ENCODE data around the gene GUCD1. TPM values are rescaled to one million over a fixed set of nuclear protein-coding genes. Genes with fewer than 3 reads are reported as not detected.

GUCD1 gene
- total RNA-seq, 1 experiment from 2014 or later = 144 TPM

DNA sequence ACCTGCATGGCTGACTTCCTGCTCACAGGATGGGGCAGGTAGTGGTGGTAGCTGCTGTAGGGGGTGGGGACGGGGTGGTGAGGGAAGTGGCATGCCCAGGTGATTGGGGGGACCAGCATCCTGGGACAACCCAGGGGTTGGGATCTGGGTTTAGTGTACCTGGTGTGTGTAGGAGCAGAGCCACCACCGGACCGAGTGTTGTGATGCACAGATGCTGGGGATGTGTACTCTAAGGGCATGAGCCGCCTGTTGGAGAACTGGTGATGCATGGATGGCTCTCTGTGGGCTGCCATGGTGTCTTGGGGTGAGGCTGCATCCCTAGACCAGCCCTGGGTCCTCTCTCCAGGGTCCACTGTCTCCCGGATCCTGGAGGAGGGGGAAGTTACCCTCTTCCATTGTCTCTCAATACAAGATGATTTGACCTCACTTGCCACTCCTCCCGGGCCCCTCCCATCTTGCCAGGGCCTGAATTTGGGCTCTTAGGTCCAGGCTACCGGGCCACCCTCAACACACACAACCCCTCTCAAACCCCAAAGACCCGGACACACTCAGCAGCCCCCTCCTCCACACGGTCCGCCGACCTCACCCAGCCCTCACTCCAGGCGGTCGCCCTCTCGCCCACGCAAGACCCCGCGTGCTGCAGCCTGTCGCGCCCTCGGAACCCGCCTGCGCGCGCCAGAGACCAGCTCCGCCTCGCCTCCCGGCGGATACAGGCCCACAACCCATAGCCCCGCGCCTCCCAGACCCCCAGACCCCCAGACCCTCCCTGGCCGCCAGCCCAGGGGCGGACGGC lies 37.3 kb upstream of the GUCD1 start:
- peak overlapping the region; percentile 73 for H3K4me3 ChIP-seq (ENCODE audit: low read length)
- H2AFZ ChIP-seq (ENCODE audit: low read length) = peak overlapping the region; percentile 56; the same call in 1 of the 2 replicates

DNA sequence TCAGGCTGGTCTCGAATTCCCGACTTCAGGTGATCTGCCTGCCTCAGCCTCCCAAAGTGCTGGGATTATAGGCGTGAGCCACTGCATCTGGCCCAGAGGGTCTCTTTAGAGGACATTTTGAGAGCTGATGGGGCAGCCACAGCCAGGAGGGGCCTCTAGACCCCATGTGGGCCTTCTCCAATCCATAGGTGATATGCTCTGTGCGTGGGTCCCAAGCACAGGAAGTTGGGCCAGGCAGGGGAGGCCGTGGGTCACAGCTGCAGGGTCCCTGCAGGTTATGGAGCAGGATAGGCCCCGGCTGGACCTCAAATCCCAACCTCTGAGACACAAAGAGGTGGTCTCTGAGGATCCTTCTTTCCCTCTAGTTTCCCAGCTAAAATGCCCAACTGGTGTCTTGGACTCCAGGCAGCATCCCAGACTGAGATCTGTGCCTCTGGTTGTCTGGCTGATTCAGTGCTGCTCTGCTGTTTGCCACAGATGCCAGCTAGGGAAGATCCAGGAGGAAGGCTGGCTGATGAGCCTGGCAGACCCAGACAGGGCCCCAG lies 36.4 kb upstream of the GUCD1 start:
- Histone ChIP-seq H3K4me2 (ENCODE audit: low read depth, low read length, poor library complexity, severe bottlenecking) (no peak overlapping the region), H3K9ac (ENCODE audit: low read length) (no peak overlapping the region), H3K79me2 (ENCODE audit: low read length) (no peaks in the 10 kb centered on the region), H2AFZ (ENCODE audit: low read length) (no peak overlapping the region), H3K9me2 (replicated peaks; ENCODE audit: insufficient read depth, low read length) (no peaks in the 10 kb centered on the region), H3K36me3 (ENCODE audit: insufficient read depth, low read length) (no peaks in the 10 kb centered on the region), H4K20me1 (ENCODE audit: insufficient read depth, low read depth, low read length) (no peaks in the 10 kb centered on the region; the same call in 1 of the 2 replicates), H3K27ac (ENCODE audit: low read length) (no peak overlapping the region), H3K27me3 (ENCODE audit: low read length) (no peaks in the 10 kb centered on the region), H3K4me3 (ENCODE audit: low read length) (no peak overlapping the region), H3K4me1 (ENCODE audit: low read length) (peaks cover 13% of the 10 kb centered on the region), H3K9me3 (ENCODE audit: low read length) (no peaks in the 10 kb centered on the region)
- DNase-seq = peak; percentile 41

More for the DNA sequence above, 37.3 kb upstream of the GUCD1 start:
- H4K20me1 ChIP-seq (ENCODE audit: insufficient read depth, low read depth, low read length) = no peaks in the 10 kb centered on the region; the same call in 1 of the 2 replicates
- no peak overlapping the region for H3K27ac ChIP-seq (ENCODE audit: low read length)
- H3K79me2 ChIP-seq (ENCODE audit: low read length) = no peaks in the 10 kb centered on the region
- H3K9ac ChIP-seq (ENCODE audit: low read length) = peak overlapping the region; percentile 74
- H3K4me2 ChIP-seq (ENCODE audit: low read depth, low read length, poor library complexity, severe bottlenecking) = peak overlapping the region; percentile 91
- peak; percentile 44 for DNase-seq
- H3K27me3 ChIP-seq (ENCODE audit: low read length) = no peaks in the 10 kb centered on the region
- no peaks in the 10 kb centered on the region for H3K9me2 ChIP-seq (replicated peaks; ENCODE audit: insufficient read depth, low read length)
- no peaks in the 10 kb centered on the region for H3K9me3 ChIP-seq (ENCODE audit: low read length)
- peaks cover 13% of the 10 kb centered on the region for H3K4me1 ChIP-seq (ENCODE audit: low read length)
- no peaks in the 10 kb centered on the region for H3K36me3 ChIP-seq (ENCODE audit: insufficient read depth, low read length)

DNA sequence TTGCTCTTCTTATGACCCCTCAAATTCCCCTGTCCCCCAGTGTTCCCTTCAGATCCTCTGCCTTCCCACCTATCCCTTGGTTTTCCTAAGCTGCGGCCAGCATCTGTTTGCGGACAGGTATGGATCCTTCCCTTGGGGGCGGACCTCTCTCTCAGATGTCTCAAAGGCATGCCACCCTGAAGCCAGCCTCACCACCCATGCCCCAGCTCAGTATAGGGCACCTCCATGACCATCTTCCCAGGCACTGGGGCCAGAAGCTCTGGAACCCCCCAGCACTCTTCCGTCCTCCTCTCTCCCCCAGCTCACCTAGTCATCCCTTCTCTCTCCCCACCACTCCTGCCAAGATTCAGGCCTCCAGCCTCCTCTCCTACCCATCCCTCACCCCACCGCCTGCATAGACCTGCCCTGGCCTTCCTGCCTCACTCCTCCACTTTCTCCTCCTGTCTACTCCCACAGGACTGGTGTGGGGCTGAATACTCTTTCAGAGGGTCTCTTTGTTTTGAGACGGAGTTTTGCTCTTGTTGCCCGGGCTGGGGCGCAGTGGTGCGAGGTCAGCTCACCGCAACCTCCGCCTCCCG lies 35.7 kb upstream of the GUCD1 start:
- Histone ChIP-seq H3K9ac (ENCODE audit: low read length) (no peak overlapping the region), H3K79me2 (ENCODE audit: low read length) (no peaks in the 10 kb centered on the region), H3K36me3 (ENCODE audit: insufficient read depth, low read length) (no peaks in the 10 kb centered on the region), H2AFZ (ENCODE audit: low read length) (no peak overlapping the region), H4K20me1 (ENCODE audit: insufficient read depth, low read depth, low read length) (no peaks in the 10 kb centered on the region; the same call in 1 of the 2 replicates), H3K9me2 (replicated peaks; ENCODE audit: insufficient read depth, low read length) (no peaks in the 10 kb centered on the region), H3K27ac (ENCODE audit: low read length) (no peak overlapping the region), H3K27me3 (ENCODE audit: low read length) (no peaks in the 10 kb centered on the region), H3K4me1 (ENCODE audit: low read length) (peaks cover 13% of the 10 kb centered on the region), H3K4me3 (ENCODE audit: low read length) (no peak overlapping the region), H3K9me3 (ENCODE audit: low read length) (no peaks in the 10 kb centered on the region), H3K4me2 (ENCODE audit: low read depth, low read length, poor library complexity, severe bottlenecking) (no peak overlapping the region)
- DNase-seq = no peak

DNA sequence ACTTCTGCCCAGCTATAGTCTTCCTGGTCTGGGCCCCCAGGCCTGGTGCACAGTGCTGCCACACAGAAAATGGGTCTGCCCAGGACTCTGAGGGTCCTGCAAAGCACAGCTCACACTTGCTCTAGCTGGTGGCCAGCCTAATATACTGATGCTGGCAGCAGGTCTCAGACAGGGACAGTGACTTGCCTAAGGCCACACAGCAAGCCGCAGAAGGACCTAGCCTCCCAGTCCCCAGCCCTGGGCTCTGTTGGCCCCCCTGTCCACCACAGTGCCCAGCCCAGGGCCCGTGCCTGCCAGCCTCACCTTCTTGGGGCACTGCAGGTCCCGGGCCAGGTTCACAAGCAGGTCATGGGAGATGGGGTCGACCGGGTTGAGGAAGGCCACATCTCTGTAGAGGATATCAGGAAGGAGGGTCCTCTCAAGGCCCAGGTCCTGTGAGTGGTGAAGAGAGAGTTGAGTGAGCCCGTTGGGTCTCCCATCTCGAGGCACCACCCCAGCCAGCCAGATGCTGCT lies 34.6 kb upstream of the GUCD1 start:
- no peak for DNase-seq
- Histone ChIP-seq H3K79me2 (ENCODE audit: low read length) (no peaks in the 10 kb centered on the region), H3K9me2 (replicated peaks; ENCODE audit: insufficient read depth, low read length) (no peaks in the 10 kb centered on the region), H3K9ac (ENCODE audit: low read length) (no peak overlapping the region), H3K27me3 (ENCODE audit: low read length) (no peaks in the 10 kb centered on the region), H3K4me1 (ENCODE audit: low read length) (peaks cover 13% of the 10 kb centered on the region), H3K4me3 (ENCODE audit: low read length) (no peak overlapping the region), H4K20me1 (ENCODE audit: insufficient read depth, low read depth, low read length) (no peaks in the 10 kb centered on the region; the same call in 1 of the 2 replicates), H3K9me3 (ENCODE audit: low read length) (no peaks in the 10 kb centered on the region), H2AFZ (ENCODE audit: low read length) (no peak overlapping the region), H3K36me3 (ENCODE audit: insufficient read depth, low read length) (no peaks in the 10 kb centered on the region), H3K4me2 (ENCODE audit: low read depth, low read length, poor library complexity, severe bottlenecking) (no peak overlapping the region), H3K27ac (ENCODE audit: low read length) (no peak overlapping the region)

DNA sequence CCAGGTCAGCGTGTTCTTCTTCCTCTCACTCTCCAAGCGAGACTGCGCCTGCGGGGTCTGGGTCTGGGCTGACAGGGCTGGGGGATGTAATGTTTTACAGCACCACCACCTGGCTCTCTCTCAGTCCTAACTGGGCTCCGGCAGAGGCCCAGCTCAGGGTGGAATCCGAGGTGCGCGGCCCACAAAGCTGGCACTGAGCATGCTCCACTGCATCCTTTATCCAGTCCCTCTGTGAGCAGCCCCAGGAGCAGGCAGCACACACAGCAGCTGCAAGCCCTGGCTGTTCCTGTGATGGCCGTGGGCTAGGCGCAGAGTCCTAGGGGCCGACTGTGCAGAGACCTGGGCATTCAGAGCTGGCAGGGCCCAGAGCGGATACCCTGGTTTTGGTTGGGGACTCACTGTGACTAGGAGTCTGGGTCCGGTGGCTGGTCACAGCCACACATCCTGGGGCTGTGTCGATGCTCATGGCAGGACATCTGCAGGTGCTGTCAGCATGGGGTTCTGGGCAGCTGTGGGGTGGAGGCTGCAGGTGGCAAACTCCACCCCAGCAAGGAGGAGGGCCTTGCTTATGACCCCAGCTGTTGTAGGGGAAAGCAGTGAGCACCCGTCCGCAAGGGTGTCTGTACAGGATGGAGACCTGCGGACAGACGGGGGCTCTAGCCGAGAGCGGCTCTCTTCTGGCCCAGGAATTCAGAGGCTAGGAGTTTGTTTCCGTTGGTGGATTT lies 34.0 kb upstream of the GUCD1 start:
- Histone ChIP-seq H3K4me1 (ENCODE audit: low read length) (peaks cover 13% of the 10 kb centered on the region), H3K27me3 (ENCODE audit: low read length) (no peaks in the 10 kb centered on the region), H3K79me2 (ENCODE audit: low read length) (no peaks in the 10 kb centered on the region), H3K36me3 (ENCODE audit: insufficient read depth, low read length) (no peaks in the 10 kb centered on the region), H3K27ac (ENCODE audit: low read length) (no peak overlapping the region), H3K9me3 (ENCODE audit: low read length) (no peaks in the 10 kb centered on the region), H4K20me1 (ENCODE audit: insufficient read depth, low read depth, low read length) (no peaks in the 10 kb centered on the region; the same call in 1 of the 2 replicates), H3K9me2 (replicated peaks; ENCODE audit: insufficient read depth, low read length) (no peaks in the 10 kb centered on the region), H3K9ac (ENCODE audit: low read length) (no peak overlapping the region), H3K4me3 (ENCODE audit: low read length) (no peak overlapping the region), H3K4me2 (ENCODE audit: low read depth, low read length, poor library complexity, severe bottlenecking) (no peak overlapping the region), H2AFZ (ENCODE audit: low read length) (no peak overlapping the region)
- no peak for DNase-seq

DNA sequence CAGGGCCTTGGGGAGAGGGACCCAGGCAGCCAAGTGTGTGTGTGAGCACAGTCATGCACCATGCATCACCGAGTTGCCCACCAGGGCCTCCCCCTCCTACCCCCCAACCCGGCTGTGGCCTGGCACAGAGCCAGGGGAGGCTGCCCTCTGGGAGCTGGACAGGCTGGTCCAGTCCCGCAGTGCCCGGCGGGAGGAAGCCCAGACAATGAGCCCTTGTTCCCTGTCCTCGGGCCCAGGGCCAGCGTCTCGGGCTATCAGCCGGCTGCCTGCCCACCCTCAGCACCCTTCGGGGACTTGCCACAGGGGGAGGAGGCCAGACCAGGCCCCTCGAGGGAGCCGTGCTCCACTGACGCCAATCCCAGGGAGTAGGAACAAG lies 33.4 kb upstream of the GUCD1 start:
- Histone ChIP-seq H3K4me1 (ENCODE audit: low read length) (peaks cover 13% of the 10 kb centered on the region), H3K4me2 (ENCODE audit: low read depth, low read length, poor library complexity, severe bottlenecking) (no peak overlapping the region), H3K9ac (ENCODE audit: low read length) (no peak overlapping the region)

DNA sequence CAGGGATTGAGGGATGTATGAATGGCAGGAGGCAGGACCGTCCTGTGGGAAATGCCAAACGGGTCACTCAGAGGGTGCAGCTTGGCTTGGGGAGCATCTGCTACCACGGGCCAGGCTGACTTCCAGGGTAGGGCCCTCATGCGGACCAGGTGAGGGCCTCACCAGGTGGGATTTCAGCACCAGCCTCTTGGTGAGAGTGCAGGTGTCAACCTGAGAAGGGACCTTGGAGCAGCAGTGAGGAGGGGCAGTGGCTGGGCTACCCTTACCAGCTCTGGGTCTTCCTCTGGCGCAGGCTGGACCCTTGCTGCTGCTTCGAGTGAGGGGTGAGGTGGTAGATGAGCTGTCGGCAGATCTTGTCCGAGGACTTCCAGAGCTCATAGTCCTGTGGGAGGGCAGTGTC lies 33.0 kb upstream of the GUCD1 start:
- DNase-seq = no peak
- H3K27ac ChIP-seq (ENCODE audit: low read length) = no peak overlapping the region
- no peak overlapping the region for H2AFZ ChIP-seq (ENCODE audit: low read length)
- H3K36me3 ChIP-seq (ENCODE audit: insufficient read depth, low read length) = no peaks in the 10 kb centered on the region
- no peaks in the 10 kb centered on the region for H3K9me2 ChIP-seq (replicated peaks; ENCODE audit: insufficient read depth, low read length)
- H3K79me2 ChIP-seq (ENCODE audit: low read length) = no peaks in the 10 kb centered on the region
- H3K27me3 ChIP-seq (ENCODE audit: low read length) = no peaks in the 10 kb centered on the region
- no peak overlapping the region for H3K4me2 ChIP-seq (ENCODE audit: low read depth, low read length, poor library complexity, severe bottlenecking)
- no peak overlapping the region for H3K4me3 ChIP-seq (ENCODE audit: low read length)
- H4K20me1 ChIP-seq (ENCODE audit: insufficient read depth, low read depth, low read length) = no peaks in the 10 kb centered on the region; the same call in 1 of the 2 replicates
- H3K9ac ChIP-seq (ENCODE audit: low read length) = no peak overlapping the region
- H3K4me1 ChIP-seq (ENCODE audit: low read length) = peaks cover 10% of the 10 kb centered on the region
- no peaks in the 10 kb centered on the region for H3K9me3 ChIP-seq (ENCODE audit: low read length)

More for the DNA sequence above, 33.4 kb upstream of the GUCD1 start:
- H3K27ac ChIP-seq (ENCODE audit: low read length) = no peak overlapping the region
- no peak overlapping the region for H3K4me3 ChIP-seq (ENCODE audit: low read length)
- no peaks in the 10 kb centered on the region for H3K36me3 ChIP-seq (ENCODE audit: insufficient read depth, low read length)
- no peaks in the 10 kb centered on the region for H3K9me3 ChIP-seq (ENCODE audit: low read length)
- H2AFZ ChIP-seq (ENCODE audit: low read length) = no peak overlapping the region
- H3K27me3 ChIP-seq (ENCODE audit: low read length) = no peaks in the 10 kb centered on the region
- DNase-seq = no peak
- H3K79me2 ChIP-seq (ENCODE audit: low read length) = no peaks in the 10 kb centered on the region
- H4K20me1 ChIP-seq (ENCODE audit: insufficient read depth, low read depth, low read length) = no peaks in the 10 kb centered on the region; the same call in 1 of the 2 replicates
- no peaks in the 10 kb centered on the region for H3K9me2 ChIP-seq (replicated peaks; ENCODE audit: insufficient read depth, low read length)

DNA sequence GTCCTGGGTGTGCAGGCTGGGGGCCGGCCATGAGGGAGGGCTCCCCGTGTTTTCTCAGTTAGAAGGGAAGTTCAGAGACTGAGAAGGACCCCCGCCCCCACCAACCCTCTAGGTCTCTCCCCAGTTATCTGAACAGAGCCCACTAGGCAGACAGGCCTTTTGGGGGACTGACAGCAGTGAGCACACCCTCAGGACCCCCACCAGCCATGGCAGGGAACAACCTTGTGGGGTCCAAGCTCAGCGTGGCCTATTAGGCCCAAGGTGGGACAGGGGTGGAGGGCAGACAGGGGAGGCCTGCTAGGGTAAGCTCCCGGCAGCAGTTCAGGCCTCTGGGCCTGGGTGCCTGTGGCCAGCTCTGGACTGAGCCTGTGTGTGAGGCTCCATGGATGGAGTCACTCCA lies 32.3 kb upstream of the GUCD1 start:
- Histone ChIP-seq H3K79me2 (ENCODE audit: low read length) (no peaks in the 10 kb centered on the region), H2AFZ (ENCODE audit: low read length) (no peak overlapping the region), H3K4me1 (ENCODE audit: low read length) (peaks cover 6% of the 10 kb centered on the region), H3K9ac (ENCODE audit: low read length) (no peak overlapping the region), H3K9me2 (replicated peaks; ENCODE audit: insufficient read depth, low read length) (no peaks in the 10 kb centered on the region), H3K27me3 (ENCODE audit: low read length) (no peaks in the 10 kb centered on the region), H3K27ac (ENCODE audit: low read length) (no peak overlapping the region), H3K4me2 (ENCODE audit: low read depth, low read length, poor library complexity, severe bottlenecking) (no peak overlapping the region), H3K9me3 (ENCODE audit: low read length) (no peaks in the 10 kb centered on the region), H3K36me3 (ENCODE audit: insufficient read depth, low read length) (no peaks in the 10 kb centered on the region), H4K20me1 (ENCODE audit: insufficient read depth, low read depth, low read length) (no peaks in the 10 kb centered on the region; the same call in 1 of the 2 replicates), H3K4me3 (ENCODE audit: low read length) (no peak overlapping the region)
- DNase-seq = no peak

Data from Karpas-422 (cell line).